SK-N-MC (cell line): ENCODE results near the gene SCGB1A1.

Experiments
- EZH2 ChIP-seq: fragments of 200-600 bp; sonication (generic); IDR thresholded peaks from one replicate; pipeline ENCODE4 v1.6.1; 2017; ENCODE audit warnings: antibody characterized with exemption
- FOXP2 ChIP-seq: optimal IDR thresholded peaks from 2 replicates; pipeline ENCODE3; 2011; ENCODE audit warnings: mild to moderate bottlenecking, moderate library complexity; ENCODE audit not compliant: insufficient read depth; ENCODE audit errors: extremely low read length, control extremely low read depth
- POLR2AphosphoS5 ChIP-seq: IDR thresholded peaks from 2 replicates; pipeline ENCODE4 v1.6.1; 2012; ENCODE audit warnings: mild to moderate bottlenecking, low read depth, low read length, borderline replicate concordance

DNA sequence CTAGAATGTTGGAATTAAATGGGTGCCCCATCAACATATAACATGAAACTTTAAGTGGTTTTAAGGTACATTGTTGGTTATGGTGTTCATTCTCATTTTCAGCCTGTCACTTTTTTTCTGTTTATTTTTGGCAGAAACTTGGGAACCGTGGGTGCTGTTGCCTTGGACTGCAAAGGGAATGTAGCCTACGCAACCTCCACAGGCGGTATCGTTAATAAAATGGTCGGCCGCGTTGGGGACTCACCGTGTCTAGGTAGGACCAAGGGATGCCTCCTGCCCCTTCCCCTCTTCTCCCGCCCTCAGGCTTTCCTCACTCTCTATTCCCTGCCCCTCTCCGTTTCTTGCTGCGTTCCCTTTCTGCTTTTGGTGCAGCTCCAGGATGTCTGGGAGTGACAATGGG is 29.8 kb upstream of the SCGB1A1 start:
- TF ChIP-seq EZH2 = no peak
- no peak for TF ChIP-seq POLR2AphosphoS5
- TF ChIP-seq FOXP2 = no peak
